K562 (cell line): ENCODE measurements around the gene ATCAY. TPM values are rescaled to one million over a fixed set of nuclear protein-coding genes. Genes with fewer than 3 reads are reported as not detected.
A peak's percentile ranks its signal among the peaks of the same experiment; 100 is the strongest.

Experiments
- ARHGAP35 ChIP-seq: fragments of 450-650 bp; IDR thresholded peaks from 2 replicates; pipeline ENCODE4 v1.6.1; 2018; ENCODE audit not compliant: partially characterized antibody
- CBX5 ChIP-seq: IDR thresholded peaks from 2 replicates; pipeline ENCODE4 v1.6.1; 2014; ENCODE audit warnings: low read depth, borderline replicate concordance
- CREBBP ChIP-seq: IDR thresholded peaks from one replicate; pipeline ENCODE4 v1.6.1; 2012; ENCODE audit warnings: low read depth, mild to moderate bottlenecking, control low read depth, inconsistent platforms, low read length
- FOXK2 ChIP-seq, 2 experiments: fragments of 450-650 bp; IDR thresholded peaks in 1 of 2; conservative IDR thresholded peaks in 1 of 2; 2 replicates each; pipeline ENCODE4 v1.6.1; 2016; ENCODE audit warnings: low read depth in 2 of 2, mild to moderate bottlenecking in 1 of 2
- KAT8 ChIP-seq: fragments of 450-650 bp; IDR thresholded peaks from 2 replicates; pipeline ENCODE4 v1.6.1; 2016; ENCODE audit warnings: low read depth, mild to moderate bottlenecking
- MXI1 ChIP-seq: IDR thresholded peaks from 2 replicates; pipeline ENCODE4 v1.6.1; 2011; ENCODE audit warnings: low read depth, mild to moderate bottlenecking, improper control_type of control experiment, low read length
- NFATC3 ChIP-seq: fragments of 450-650 bp; IDR thresholded peaks from 2 replicates; pipeline ENCODE4 v1.6.1; 2017; ENCODE audit warnings: mild to moderate bottlenecking
- NFE2 ChIP-seq: IDR thresholded peaks from 2 replicates; pipeline ENCODE4 v1.6.1; 2014; ENCODE audit warnings: antibody characterized with exemption, low read depth
- PTRF ChIP-seq: fragments of 450-650 bp; IDR thresholded peaks from 2 replicates; pipeline ENCODE4 v1.6.1; 2016; ENCODE audit warnings: mild to moderate bottlenecking, missing genetic modification characterization, missing compliant biosample characterization
- SMAD1 ChIP-seq: fragments of 150-350 bp; IDR thresholded peaks from 2 replicates; pipeline ENCODE4 v1.6.1; 2014; ENCODE audit warnings: low read length, low read depth; ENCODE audit not compliant: partially characterized antibody
- SMAD2 ChIP-seq: fragments of 150-350 bp; IDR thresholded peaks from 2 replicates; pipeline ENCODE4 v1.6.1; 2014; ENCODE audit warnings: low read depth, mild to moderate bottlenecking, low read length
- ZBTB11 ChIP-seq, 3 experiments: fragments of 200-800 bp in 1 of 3; fragments of 250-450 bp in 1 of 3; fragments of 450-650 bp in 1 of 3; sonication (Bioruptor Pico) in 1 of 3; sonication (Bioruptor generic) in 1 of 3; formaldehyde crosslinking in 1 of 3; IDR thresholded peaks; 2 replicates each; pipeline versions ENCODE4 v1.6.1 to v1.8.0; 2016 to 2022; ENCODE audit warnings: mild to moderate bottlenecking in 2 of 3, missing genetic modification characterization in 2 of 3, missing compliant biosample characterization in 1 of 3, moderate library complexity in 1 of 3
- ZNF146 ChIP-seq: IDR thresholded peaks from one replicate; pipeline ENCODE4 v1.6.1; 2018; ENCODE audit warnings: missing compliant biosample characterization; ENCODE audit not compliant: unreplicated experiment
- ZNF165 ChIP-seq: fragments of 250-450 bp; sonication (Bioruptor Pico); IDR thresholded peaks from 2 replicates; pipeline ENCODE4 v1.4.0; 2020; ENCODE audit warnings: borderline replicate concordance
- ZNF3 ChIP-seq: fragments of 250-450 bp; sonication (Bioruptor Pico); IDR thresholded peaks from 2 replicates; pipeline ENCODE4 v1.5.0; 2021; ENCODE audit warnings: mild to moderate bottlenecking, moderate library complexity
- ZNF609 ChIP-seq: sonication (generic); formaldehyde crosslinking; IDR thresholded peaks from 2 replicates; pipeline ENCODE4 v1.8.1; 2023; ENCODE audit warnings: missing genetic modification reagents, mild to moderate bottlenecking, borderline replicate concordance
- ZNF785 ChIP-seq: fragments of 250-450 bp; sonication (Bioruptor Pico); IDR thresholded peaks from 2 replicates; pipeline ENCODE4 v1.4.0; 2020; ENCODE audit warnings: mild to moderate bottlenecking
- ZNF79 ChIP-seq: fragments of 250-450 bp; sonication (Bioruptor Pico); IDR thresholded peaks from 2 replicates; pipeline ENCODE4 v1.4.0; 2020; ENCODE audit warnings: low read depth, mild to moderate bottlenecking, moderate library complexity
- polyA plus RNA-seq, 8 experiments: library from polyadenylated mRNA; depleted of rRNA in 4 of 8; stranded (reverse) in 5 of 8; unstranded in 3 of 8; fragments of >200 nt; fragmentation: Nextera tagmentation in 2 of 8; fragmentation: Illumina TruSeq in 1 of 8; extraction: Ambion mirVana in 2 of 8; extraction: Trizol in 1 of 8; gene quantifications; 2 replicates each; pipeline versions ENCODE4 v1.2.1 to v1.2.3, GENCODE V29; 2011 to 2014; ENCODE audit warnings: inconsistent platforms in 1 of 8, missing spikeins in 1 of 8
- total RNA-seq, 7 experiments: library from RNA; depleted of rRNA in 6 of 7; stranded (reverse); fragments of >200 nt in 6 of 7; fragmentation: Illumina TruSeq in 2 of 7; extraction: Trizol in 2 of 7; gene quantifications; 2 replicates each; pipeline versions ENCODE4 v1.2.1 to v1.2.3, GENCODE V29; 2011 to 2021; ENCODE audit warnings: low replicate concordance in 1 of 7

The ATCAY gene
- total and polyA plus RNA-seq, 9 of the 15 experiments (the other 6 are each of a cell fraction or from before 2014, with no cell fraction given): not detected

- TF ChIP-seq ZNF3 (CRISPR knock-in tag): no peak
- no peak for TF ChIP-seq SMAD2
- TF ChIP-seq KAT8: no peak
- TF ChIP-seq CREBBP: no peak
- TF ChIP-seq FOXK2 (conservative IDR thresholded peaks at IDR 0.05 in 1 of 2, IDR thresholded peaks at IDR 0.05 in 1 of 2; ENCODE audit: low read depth in 2 of 2): no peak
- peak in 1 of 3 experiments; percentile 72; a peak in 1 of 6 replicates for TF ChIP-seq ZBTB11 (CRISPR knock-in tag; IDR thresholded peaks at IDR 0.05)
- TF ChIP-seq ZNF146: no peak
- 0 out of 2 replicates have a peak, but pooled peaks have one; percentile 20 for TF ChIP-seq ZNF609 (CRISPR knock-in tag)
- TF ChIP-seq ZNF165 (CRISPR knock-in tag): no peak
- no peak for TF ChIP-seq CBX5
- no peak for TF ChIP-seq MXI1
- TF ChIP-seq NFE2: 0 out of 2 replicates have a peak, but pooled peaks have one; percentile 5
- no peak for TF ChIP-seq NFATC3
- TF ChIP-seq ARHGAP35: no peak
- no peak for TF ChIP-seq ZNF79
- TF ChIP-seq ZNF785: no peak
- no peak for TF ChIP-seq SMAD1
- no peak for TF ChIP-seq PTRF (tag)
Observed at GRCh38 chr19:3950871-3951861, 70.7 kb downstream of the ATCAY start (continued).
